Measurements from ENCODE around the gene PROM1.

The PROM1 gene

DNA sequence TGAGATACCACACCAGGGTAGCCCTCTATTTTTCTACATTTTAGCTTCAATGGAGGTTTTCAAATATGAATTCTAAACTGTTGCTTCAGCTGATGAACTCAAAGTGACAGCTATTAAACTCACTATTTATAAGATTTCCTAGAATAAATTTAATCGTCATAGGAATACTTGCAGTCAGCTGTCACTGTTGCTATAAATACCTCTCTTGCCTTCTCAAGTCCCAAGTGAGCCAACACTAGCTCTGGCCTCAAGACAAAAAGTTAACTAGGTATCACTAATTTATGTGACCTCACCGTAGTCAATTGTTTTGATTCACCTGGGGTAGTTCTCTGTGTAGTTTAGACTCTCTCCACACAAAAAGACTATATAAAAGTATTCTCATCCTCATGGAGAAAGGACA is 34.3 kb upstream of the PROM1 start:
- no peak overlapping the region for H3K4me3 ChIP-seq (ENCODE audit: low read depth, low read length, poor library complexity, severe bottlenecking)
- no peaks in the 10 kb centered on the region for H3K9me2 ChIP-seq (ENCODE audit: low read depth, low read length)
- H4K20me1 ChIP-seq (ENCODE audit: insufficient read depth, low read length) = no peaks in the 10 kb centered on the region
- no peaks in the 10 kb centered on the region for H3K27me3 ChIP-seq (ENCODE audit: insufficient read depth, low read length)
- peaks cover 8% of the 10 kb centered on the region for H3K4me1 ChIP-seq (ENCODE audit: insufficient read depth, low read length, severe bottlenecking)
- H3K9ac ChIP-seq (ENCODE audit: low read length) = no peak overlapping the region
- no peak overlapping the region for H2AFZ ChIP-seq (ENCODE audit: low read length)
- TF ChIP-seq, protein P1, sequence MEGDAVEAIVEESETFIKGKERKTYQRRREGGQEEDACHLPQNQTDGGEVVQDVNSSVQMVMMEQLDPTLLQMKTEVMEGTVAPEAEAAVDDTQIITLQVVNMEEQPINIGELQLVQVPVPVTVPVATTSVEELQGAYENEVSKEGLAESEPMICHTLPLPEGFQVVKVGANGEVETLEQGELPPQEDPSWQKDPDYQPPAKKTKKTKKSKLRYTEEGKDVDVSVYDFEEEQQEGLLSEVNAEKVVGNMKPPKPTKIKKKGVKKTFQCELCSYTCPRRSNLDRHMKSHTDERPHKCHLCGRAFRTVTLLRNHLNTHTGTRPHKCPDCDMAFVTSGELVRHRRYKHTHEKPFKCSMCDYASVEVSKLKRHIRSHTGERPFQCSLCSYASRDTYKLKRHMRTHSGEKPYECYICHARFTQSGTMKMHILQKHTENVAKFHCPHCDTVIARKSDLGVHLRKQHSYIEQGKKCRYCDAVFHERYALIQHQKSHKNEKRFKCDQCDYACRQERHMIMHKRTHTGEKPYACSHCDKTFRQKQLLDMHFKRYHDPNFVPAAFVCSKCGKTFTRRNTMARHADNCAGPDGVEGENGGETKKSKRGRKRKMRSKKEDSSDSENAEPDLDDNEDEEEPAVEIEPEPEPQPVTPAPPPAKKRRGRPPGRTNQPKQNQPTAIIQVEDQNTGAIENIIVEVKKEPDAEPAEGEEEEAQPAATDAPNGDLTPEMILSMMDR (IDR thresholded peaks at IDR 0.05; ENCODE audit: low read length) = no peak
- no peak for TF ChIP-seq EZH2 (IDR thresholded peaks at IDR 0.05; ENCODE audit: borderline replicate concordance, low read length)
- no peaks in the 10 kb centered on the region for H3K36me3 ChIP-seq (ENCODE audit: insufficient read depth, low read length)
- no peaks in the 10 kb centered on the region for H3K9me3 ChIP-seq (ENCODE audit: low read length)
- H3K27ac ChIP-seq (ENCODE audit: low read depth, low read length, poor library complexity, severe bottlenecking) = no peak overlapping the region
- no peaks in the 10 kb centered on the region for H3K79me2 ChIP-seq (ENCODE audit: insufficient read depth, low read length)
- H3F3A ChIP-seq (ENCODE audit: insufficient read depth, low read length) = no peaks in the 10 kb centered on the region
- H3K4me2 ChIP-seq (ENCODE audit: low read length) = no peak overlapping the region

DNA sequence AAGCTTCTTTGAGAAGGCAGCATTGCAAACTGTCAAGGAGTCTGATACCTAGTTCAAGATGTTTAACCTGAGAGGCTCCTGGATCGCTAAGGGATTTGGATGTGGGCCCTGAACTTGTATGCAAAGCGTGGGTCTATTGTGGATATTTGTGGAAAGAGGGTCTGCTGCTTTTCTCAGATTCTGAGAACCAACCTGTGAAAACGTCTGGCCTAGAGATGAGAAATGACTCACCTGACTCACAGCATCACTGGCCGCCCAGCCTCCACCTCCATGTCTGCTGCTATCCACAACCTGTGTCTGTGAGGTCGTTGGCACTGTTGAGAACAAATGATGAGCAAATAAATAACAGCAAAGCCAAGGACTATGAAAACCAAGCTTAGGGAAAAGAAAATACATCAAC is 33.3 kb upstream of the PROM1 start:
- no peak for TF ChIP-seq EZH2 (IDR thresholded peaks at IDR 0.05; ENCODE audit: borderline replicate concordance, low read length)
- no peaks in the 10 kb centered on the region for H3K27me3 ChIP-seq (ENCODE audit: insufficient read depth, low read length)
- no peaks in the 10 kb centered on the region for H3K4me1 ChIP-seq (ENCODE audit: insufficient read depth, low read length, severe bottlenecking)
- no peak overlapping the region for H3K4me3 ChIP-seq (ENCODE audit: low read depth, low read length, poor library complexity, severe bottlenecking)
- no peak overlapping the region for H3K27ac ChIP-seq (ENCODE audit: low read depth, low read length, poor library complexity, severe bottlenecking)
- no peak overlapping the region for H3K9ac ChIP-seq (ENCODE audit: low read length)
- no peaks in the 10 kb centered on the region for H3K9me2 ChIP-seq (ENCODE audit: low read depth, low read length)
- no peak overlapping the region for H2AFZ ChIP-seq (ENCODE audit: low read length)
- H3K36me3 ChIP-seq (ENCODE audit: insufficient read depth, low read length) = no peaks in the 10 kb centered on the region
- H3K4me2 ChIP-seq (ENCODE audit: low read length) = no peak overlapping the region
- no peaks in the 10 kb centered on the region for H4K20me1 ChIP-seq (ENCODE audit: insufficient read depth, low read length)
- H3F3A ChIP-seq (ENCODE audit: insufficient read depth, low read length) = no peaks in the 10 kb centered on the region
- H3K9me3 ChIP-seq (ENCODE audit: low read length) = no peaks in the 10 kb centered on the region
- no peaks in the 10 kb centered on the region for H3K79me2 ChIP-seq (ENCODE audit: insufficient read depth, low read length)

- Histone ChIP-seq H3K4me1 (ENCODE audit: insufficient read depth, low read length, severe bottlenecking) (no peaks in the 10 kb centered on the region), H3K36me3 (ENCODE audit: insufficient read depth, low read length) (no peaks in the 10 kb centered on the region), H3F3A (ENCODE audit: insufficient read depth, low read length) (no peaks in the 10 kb centered on the region), H3K9ac (ENCODE audit: low read length) (no peak overlapping the region), H2AFZ (ENCODE audit: low read length) (no peak overlapping the region), H3K27ac (ENCODE audit: low read depth, low read length, poor library complexity, severe bottlenecking) (no peak overlapping the region), H3K27me3 (ENCODE audit: insufficient read depth, low read length) (no peaks in the 10 kb centered on the region), H3K9me3 (ENCODE audit: low read length) (no peaks in the 10 kb centered on the region), H3K79me2 (ENCODE audit: insufficient read depth, low read length) (no peaks in the 10 kb centered on the region), H3K9me2 (ENCODE audit: low read depth, low read length) (no peaks in the 10 kb centered on the region), H4K20me1 (ENCODE audit: insufficient read depth, low read length) (no peaks in the 10 kb centered on the region), H3K4me3 (ENCODE audit: low read depth, low read length, poor library complexity, severe bottlenecking) (no peak overlapping the region), H3K4me2 (ENCODE audit: low read length) (no peak overlapping the region)
- TF ChIP-seq, protein P1 (IDR thresholded peaks at IDR 0.05; ENCODE audit: low read length) = no peak
- no peak for TF ChIP-seq EZH2 (IDR thresholded peaks at IDR 0.05; ENCODE audit: borderline replicate concordance, low read length)
Observed at GRCh38 chr4:16116493-16116990, 32.7 kb upstream of the PROM1 start.

- H3K27ac ChIP-seq (ENCODE audit: low read depth, low read length, poor library complexity, severe bottlenecking) = no peak overlapping the region
- H3K27me3 ChIP-seq (ENCODE audit: insufficient read depth, low read length) = no peaks in the 10 kb centered on the region
- H4K20me1 ChIP-seq (ENCODE audit: insufficient read depth, low read length) = no peaks in the 10 kb centered on the region
- no peaks in the 10 kb centered on the region for H3K4me1 ChIP-seq (ENCODE audit: insufficient read depth, low read length, severe bottlenecking)
- no peaks in the 10 kb centered on the region for H3K36me3 ChIP-seq (ENCODE audit: insufficient read depth, low read length)
- no peaks in the 10 kb centered on the region for H3K9me2 ChIP-seq (ENCODE audit: low read depth, low read length)
- no peaks in the 10 kb centered on the region for H3K9me3 ChIP-seq (ENCODE audit: low read length)
- H3K4me2 ChIP-seq (ENCODE audit: low read length) = no peak overlapping the region
- H3F3A ChIP-seq (ENCODE audit: insufficient read depth, low read length) = no peaks in the 10 kb centered on the region
- no peak overlapping the region for H2AFZ ChIP-seq (ENCODE audit: low read length)
- TF ChIP-seq, protein P1 (IDR thresholded peaks at IDR 0.05; ENCODE audit: low read length) = no peak
- no peak for TF ChIP-seq EZH2 (IDR thresholded peaks at IDR 0.05; ENCODE audit: borderline replicate concordance, low read length)
- no peak overlapping the region for H3K4me3 ChIP-seq (ENCODE audit: low read depth, low read length, poor library complexity, severe bottlenecking)
- H3K9ac ChIP-seq (ENCODE audit: low read length) = no peak overlapping the region
- no peaks in the 10 kb centered on the region for H3K79me2 ChIP-seq (ENCODE audit: insufficient read depth, low read length)
Observed at GRCh38 chr4:16116019-16116418, 32.2 kb upstream of the PROM1 start.

All from OCI-LY1 (cell line).